Loucy (cell line): ENCODE data around the gene ZFR2.

ENCODE experiments used
- EZH2phosphoT487 ChIP-seq: fragments of 200-600 bp; IDR thresholded peaks from 2 replicates; pipeline ENCODE4 v1.6.1; 2018; ENCODE audit warnings: antibody characterized with exemption, mild to moderate bottlenecking, moderate library complexity, borderline replicate concordance
- TF ChIP-seq, protein P1 (sequence below): fragments of 200-600 bp; sonication (generic); conservative IDR thresholded peaks from 2 replicates; pipeline ENCODE4 v1.5.1; 2014; ENCODE audit warnings: mild to moderate bottlenecking, antibody characterized with exemption, low read length

DNA sequence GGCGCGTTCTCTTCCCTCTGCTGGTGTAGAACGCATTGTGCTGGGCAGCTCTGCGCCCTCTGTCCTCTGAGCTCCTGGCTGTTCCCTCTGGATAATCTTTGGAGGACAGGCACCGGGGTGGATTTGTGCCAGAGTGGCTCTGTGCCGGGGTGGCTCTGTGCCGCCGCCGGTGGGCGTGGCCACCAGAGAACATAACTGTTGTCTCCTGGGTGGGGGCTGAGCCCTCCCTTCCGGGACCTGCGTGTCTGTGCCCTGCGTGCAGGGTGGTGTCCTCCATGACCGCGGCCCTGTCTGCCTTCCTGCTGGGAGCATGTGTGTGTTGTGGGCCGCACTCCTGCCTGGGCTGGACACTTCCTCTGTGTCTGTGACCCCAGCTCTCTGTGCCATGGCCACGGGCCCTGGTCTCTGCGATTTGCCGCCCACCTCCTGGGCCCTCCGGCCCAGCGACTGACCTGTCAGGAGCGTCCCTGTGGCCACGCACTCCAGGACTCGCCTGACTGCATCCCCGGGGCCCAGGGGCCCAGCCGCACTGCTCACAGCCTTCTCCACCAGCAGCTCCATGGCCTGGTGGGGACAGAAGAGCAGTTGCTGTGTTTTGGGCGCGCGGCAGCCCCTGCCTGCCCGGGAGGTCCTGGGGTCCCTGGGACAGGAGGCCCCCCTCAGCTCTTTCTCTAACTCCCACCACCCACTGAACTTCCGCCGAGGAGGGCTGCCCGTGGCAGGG, 60.3 kb downstream of the ZFR2 start:
- TF ChIP-seq, protein P1, sequence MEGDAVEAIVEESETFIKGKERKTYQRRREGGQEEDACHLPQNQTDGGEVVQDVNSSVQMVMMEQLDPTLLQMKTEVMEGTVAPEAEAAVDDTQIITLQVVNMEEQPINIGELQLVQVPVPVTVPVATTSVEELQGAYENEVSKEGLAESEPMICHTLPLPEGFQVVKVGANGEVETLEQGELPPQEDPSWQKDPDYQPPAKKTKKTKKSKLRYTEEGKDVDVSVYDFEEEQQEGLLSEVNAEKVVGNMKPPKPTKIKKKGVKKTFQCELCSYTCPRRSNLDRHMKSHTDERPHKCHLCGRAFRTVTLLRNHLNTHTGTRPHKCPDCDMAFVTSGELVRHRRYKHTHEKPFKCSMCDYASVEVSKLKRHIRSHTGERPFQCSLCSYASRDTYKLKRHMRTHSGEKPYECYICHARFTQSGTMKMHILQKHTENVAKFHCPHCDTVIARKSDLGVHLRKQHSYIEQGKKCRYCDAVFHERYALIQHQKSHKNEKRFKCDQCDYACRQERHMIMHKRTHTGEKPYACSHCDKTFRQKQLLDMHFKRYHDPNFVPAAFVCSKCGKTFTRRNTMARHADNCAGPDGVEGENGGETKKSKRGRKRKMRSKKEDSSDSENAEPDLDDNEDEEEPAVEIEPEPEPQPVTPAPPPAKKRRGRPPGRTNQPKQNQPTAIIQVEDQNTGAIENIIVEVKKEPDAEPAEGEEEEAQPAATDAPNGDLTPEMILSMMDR: no peak
- TF ChIP-seq EZH2phosphoT487: no peak
